HG02678 (cell line): ENCODE data around the gene NOCT.
"Not testable (repeated sequence)": the region's sequence is repeated elsewhere in the genome, so short reads cannot be mapped to it uniquely, and the experiment has no call there.

Experiments
- ATAC-seq: cut with Tn5 transposase; IDR thresholded peaks from one replicate; pipeline ENCODE4 v1.9.1; 2021; ENCODE audit warnings: mild to moderate bottlenecking, moderate library complexity; ENCODE audit not compliant: unreplicated experiment

NOCT gene

GRCh38 chr4:139009702-139010101 is 5.9 kb upstream of the NOCT start:
- no peak for ATAC-seq

- ATAC-seq = no peak
These were observed 4.2 kb upstream of the NOCT start for GRCh38 chr4:139011225-139011950.

GRCh38 chr4:139014371-139015268 is 961 bp upstream of the NOCT start:
- peak; percentile 7 for ATAC-seq

- ATAC-seq = peak; percentile 41
These were observed 429 bp downstream of the NOCT start for GRCh38 chr4:139015948-139016471.

GRCh38 chr4:139017861-139018260 is 2.3 kb downstream of the NOCT start:
- ATAC-seq = no peak

- no peak for ATAC-seq
These were observed 2.9 kb downstream of the NOCT start for GRCh38 chr4:139018501-139018900.

GRCh38 chr4:139018971-139019758 is 3.6 kb downstream of the NOCT start:
- ATAC-seq = no peak

- no peak for ATAC-seq
These were observed 4.8 kb downstream of the NOCT start for GRCh38 chr4:139020384-139020783.

GRCh38 chr4:139021071-139021470 is 5.5 kb downstream of the NOCT start:
- ATAC-seq = not testable (repeated sequence)

GRCh38 chr4:139022835-139023234 is 7.3 kb downstream of the NOCT start:
- ATAC-seq = no peak

- no peak for ATAC-seq
These were observed 9.1 kb downstream of the NOCT start for GRCh38 chr4:139024686-139025085.

- no peak for ATAC-seq
These were observed 10.3 kb downstream of the NOCT start for GRCh38 chr4:139025841-139026240.

GRCh38 chr4:139027776-139028175 is 12.2 kb downstream of the NOCT start:
- ATAC-seq = no peak

- ATAC-seq = no peak
These were observed 12.6 kb downstream of the NOCT start for GRCh38 chr4:139028191-139028661.

GRCh38 chr4:139029866-139030363 is 14.3 kb downstream of the NOCT start:
- ATAC-seq = not testable (repeated sequence)

GRCh38 chr4:139030614-139031235 is 15.1 kb downstream of the NOCT start:
- ATAC-seq = peak; percentile 79

- ATAC-seq = no peak
These were observed 20.1 kb downstream of the NOCT start for GRCh38 chr4:139035650-139036049.

- ATAC-seq = no peak
These were observed 21.3 kb downstream of the NOCT start for GRCh38 chr4:139036885-139037284.

- no peak for ATAC-seq
These were observed 23.4 kb downstream of the NOCT start for GRCh38 chr4:139038874-139039443.

- ATAC-seq = no peak
These were observed 27.4 kb downstream of the NOCT start for GRCh38 chr4:139042981-139043460.
